Hematopoietic multipotent progenitor cell treated with erythropoietin and hydrocortisone succinate and interleukin-3 and kit ligand, for 15 days (in vitro differentiated cells): Measurements from ENCODE around the gene USP15.
"Not testable (repeated sequence)": the region's sequence is repeated elsewhere in the genome, so short reads cannot be mapped to it uniquely, and the experiment has no call there.

Experiments
- DNase-seq: peaks from one replicate; pipeline ENCODE4 v3.0.0-alpha.2; 2015; ENCODE audit warnings: low spot score

The USP15 gene

DNA sequence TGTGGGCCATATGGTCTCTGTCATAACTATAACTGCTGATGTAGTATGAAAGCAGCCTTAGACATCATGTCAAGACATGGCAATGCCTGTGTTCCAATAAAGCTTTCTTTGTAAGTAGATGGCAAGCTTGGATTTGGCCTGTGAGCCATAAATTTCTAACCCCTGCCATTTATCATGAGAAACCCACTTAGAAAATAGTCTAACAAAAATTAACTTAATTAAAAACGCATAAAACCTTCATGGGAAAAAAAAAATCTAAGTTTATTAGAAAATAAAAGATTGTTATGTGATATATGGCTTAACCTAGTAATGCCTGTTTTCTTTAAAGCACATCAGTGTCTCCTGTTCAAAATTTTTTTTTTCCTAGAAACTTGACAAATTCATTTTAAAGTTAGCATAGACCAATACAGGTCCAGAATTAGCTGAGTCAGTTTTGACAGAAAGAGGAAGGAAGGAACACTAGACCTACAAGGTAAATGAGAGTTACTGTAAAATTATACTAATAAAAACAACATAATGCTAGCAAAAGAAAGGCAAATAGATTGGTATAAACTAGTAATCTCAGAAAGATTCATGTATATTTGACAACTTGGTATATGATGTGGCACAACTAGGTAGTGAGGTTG is 68.2 kb downstream of the USP15 start:
- DNase-seq: no peak

GRCh38 chr12:62331306-62331705 is 71.1 kb downstream of the USP15 start:
- DNase-seq: no peak

GRCh38 chr12:62332598-62332997 is 72.4 kb downstream of the USP15 start:
- no peak for DNase-seq

DNA sequence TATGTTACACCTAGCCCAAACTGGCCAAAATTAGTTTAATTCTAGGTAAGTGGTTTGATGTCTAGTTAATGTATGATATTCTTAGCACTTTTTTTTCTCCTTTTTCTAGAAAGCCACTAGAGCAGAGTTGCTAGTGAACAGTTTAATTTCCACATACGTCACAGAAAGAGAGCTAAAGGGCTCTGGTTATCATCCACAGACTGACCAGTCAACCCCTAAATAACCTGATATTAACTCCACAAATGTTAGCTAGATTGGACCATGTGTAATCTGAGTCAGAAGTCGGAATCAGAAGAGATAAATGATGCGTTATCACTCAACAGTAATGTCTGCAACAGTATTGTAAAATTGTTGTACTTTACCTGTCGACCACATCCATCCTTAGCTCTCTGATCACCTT is 74.9 kb downstream of the USP15 start:
- no peak for DNase-seq

DNA sequence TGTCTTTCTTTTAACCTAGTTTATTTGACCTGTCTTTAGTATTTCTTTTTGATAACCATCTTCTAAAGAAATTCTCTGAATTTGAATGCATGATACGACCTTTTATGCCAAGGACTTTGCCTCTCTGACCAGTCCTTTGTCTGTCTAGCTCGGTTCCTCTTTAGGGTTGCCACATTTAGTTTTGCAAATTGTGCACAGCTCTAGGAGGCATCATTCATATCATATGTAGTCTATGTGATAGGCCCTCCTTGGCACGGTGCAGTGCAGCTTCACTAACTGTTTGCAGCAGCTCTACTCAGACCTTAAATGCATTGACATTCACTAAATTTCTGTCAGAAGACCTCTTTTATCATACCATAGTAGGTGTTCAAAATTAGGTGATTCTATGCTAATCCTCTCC is 75.6 kb downstream of the USP15 start:
- no peak for DNase-seq

DNA sequence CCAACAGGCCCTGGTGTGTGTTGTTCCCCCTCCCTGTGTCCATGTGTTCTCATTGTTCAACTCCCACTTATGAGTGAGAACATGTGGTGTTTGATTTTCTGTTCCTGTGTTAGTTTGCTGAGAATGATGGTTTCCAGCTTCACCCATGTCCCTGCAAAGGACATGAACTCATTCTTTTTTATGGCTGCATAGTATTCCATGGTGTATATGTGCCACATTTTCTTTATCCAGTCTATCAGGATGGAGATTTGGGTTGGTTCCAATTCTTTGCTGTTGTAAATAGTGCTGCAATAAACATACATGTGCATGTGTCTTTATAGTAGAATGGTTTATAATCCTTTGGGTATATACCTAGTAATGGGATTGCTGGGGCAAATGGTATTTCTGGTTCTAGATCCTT is 77.4 kb downstream of the USP15 start:
- DNase-seq: not testable (repeated sequence)

- DNase-seq: not testable (repeated sequence)
Measured at GRCh38 chr12:62342614-62343303, 82.6 kb downstream of the USP15 start.

DNA sequence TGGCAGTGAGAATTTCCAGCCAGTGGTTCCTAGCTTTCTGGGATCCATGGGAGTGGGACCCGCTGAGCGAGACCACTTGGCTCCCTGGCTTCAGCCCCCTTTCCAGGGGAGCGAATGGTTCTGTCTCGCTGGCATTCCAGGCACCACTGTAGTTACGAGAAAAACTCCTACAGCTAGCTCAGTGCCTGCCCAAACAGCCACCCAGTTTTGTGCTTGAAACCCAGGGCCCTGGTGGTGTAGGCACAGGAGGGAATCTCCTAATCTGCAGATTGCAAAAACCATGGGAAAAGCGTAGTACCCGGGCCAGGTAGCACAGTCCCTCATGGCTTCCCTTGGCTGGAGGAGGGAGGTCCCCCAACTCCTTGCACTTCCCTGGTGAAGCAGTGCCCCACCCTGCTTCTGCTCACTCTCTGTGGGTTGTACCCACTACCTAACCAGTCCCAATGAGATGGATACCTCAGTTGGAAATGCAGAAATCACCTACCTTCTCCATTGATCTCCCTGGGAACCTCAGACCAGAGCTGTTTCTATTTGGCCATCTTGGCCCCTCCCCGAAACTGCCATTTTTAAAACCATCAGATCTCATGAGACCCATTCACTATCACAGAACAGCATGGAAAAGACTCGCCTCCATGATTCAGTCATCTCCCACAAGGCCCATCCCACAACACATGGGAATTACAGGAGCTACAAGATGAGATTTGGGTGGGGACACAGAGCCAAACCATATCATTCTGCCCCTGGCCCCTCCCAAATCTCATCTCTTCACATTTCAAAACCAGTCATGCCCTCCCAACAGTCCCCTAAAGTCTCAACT is 83.3 kb downstream of the USP15 start:
- not testable (repeated sequence) for DNase-seq

DNA sequence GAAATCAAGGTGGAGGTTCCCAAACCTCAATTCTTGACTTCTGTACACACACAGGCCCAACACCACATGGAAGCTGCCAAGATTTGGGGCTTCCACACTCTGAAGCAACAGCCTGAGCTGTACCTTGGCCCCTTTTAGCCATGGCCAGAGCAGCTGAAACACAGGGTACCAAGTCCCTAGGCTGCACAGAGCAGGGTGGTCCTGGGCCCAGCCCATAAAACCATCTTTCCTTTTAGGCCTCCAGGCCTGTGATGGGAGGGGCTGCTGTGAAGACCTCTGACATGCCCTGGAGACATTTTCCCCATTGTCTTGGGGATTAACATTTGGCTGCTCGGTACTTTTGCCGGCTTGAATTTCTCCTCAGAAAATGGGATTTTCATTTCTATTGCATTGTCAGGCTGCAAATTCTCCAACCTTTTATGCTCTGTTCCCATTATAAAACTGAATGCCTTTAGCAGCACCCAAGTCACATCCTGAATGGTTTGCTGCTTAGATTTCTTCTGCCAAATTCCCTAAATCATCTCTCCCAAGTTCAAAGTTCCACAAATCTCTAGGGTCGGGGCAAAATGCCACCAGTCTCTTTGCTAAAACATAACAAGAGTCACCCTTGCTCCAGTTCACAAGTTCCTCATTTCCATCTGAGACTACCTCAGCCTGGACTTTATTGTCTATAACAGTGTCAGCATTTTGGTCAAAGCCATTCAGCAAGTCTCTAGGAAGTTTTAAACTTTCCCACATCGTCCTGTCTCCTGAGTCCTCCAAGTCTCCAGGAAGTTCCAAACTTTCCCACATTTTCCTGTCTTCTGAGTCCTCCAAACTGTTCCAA is 84.7 kb downstream of the USP15 start:
- DNase-seq: not testable (repeated sequence)

- no peak for DNase-seq
Measured at GRCh38 chr12:62345667-62346066, 85.5 kb downstream of the USP15 start.

GRCh38 chr12:62346817-62347216 is 86.6 kb downstream of the USP15 start:
- no peak for DNase-seq

DNA sequence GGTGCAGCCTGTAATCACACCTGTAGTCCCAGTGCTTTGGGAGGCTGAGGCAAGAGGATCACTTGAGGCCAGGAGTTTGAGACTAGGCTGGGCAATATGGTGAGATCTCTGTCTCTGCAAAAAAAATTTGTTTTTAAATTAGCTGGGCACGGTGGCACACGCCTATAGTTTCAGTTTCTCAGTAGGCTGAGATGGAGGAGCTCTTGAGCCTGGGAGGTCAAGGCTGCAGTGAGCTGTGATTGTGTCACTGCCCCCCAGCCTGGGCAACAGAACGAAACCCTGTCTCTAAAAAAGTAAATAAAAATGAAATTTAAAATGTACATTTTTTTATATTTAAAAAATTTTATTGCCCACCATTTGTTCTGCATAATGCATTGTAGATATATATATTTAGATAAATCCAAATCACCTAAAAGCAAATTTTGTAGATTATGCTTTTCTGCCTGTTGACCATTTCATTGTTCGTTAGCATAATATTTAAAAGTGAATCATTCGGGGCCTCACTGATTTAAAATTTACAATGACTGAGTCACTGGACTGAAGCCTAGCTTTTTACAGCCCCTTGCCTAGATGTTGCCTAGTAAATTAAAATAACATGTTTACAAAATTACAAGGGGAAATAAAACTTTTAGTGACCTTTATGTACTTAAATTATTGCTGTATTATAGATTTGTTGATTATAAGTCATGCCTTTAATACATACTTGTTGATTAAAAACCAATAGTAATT is 87.9 kb downstream of the USP15 start:
- no peak for DNase-seq

- DNase-seq: no peak
Measured at GRCh38 chr12:62350554-62350953, 90.3 kb downstream of the USP15 start.

GRCh38 chr12:62351326-62351725 is 91.1 kb downstream of the USP15 start:
- DNase-seq: no peak

DNA sequence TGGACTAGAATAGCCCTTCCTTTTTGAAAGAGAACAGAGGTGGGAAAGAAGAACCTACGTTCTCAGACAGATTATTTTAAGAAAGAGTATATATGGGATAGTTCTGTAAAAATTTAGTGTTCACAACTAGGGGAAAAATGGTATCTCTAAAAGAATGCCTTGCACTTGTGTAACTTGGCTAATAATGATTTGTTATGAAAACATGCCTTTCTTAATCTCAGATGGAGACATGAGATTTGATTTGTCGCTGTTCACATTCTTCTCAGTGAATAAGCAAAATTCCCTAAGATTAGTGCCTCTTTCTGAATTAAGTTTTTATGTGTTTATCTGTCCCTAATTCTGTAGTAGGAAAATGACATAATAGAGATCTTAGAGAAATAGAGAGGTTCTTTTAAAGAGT is 100.8 kb downstream of the USP15 start:
- DNase-seq: no peak

DNA sequence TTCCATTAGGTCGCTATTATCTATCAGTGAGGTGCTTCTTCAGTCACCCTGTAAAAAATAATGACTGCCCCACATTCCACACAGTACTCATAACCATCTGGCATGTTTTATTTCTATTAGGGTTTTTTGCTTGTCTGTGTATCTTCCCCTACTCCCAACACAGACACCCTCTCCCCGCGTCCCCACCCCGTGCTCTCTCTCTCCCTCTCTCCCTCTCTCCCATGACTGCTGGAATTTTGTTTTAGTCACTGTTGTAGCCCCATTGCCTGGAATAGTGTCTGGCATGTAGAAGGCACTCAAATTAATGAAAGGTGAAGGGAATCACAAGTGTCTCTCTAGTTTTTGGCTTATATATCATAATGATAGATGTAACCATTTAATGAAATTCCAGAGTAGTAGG is 103.3 kb downstream of the USP15 start:
- no peak for DNase-seq

GRCh38 chr12:62364697-62365096 is 104.5 kb downstream of the USP15 start:
- DNase-seq: not testable (repeated sequence)

DNA sequence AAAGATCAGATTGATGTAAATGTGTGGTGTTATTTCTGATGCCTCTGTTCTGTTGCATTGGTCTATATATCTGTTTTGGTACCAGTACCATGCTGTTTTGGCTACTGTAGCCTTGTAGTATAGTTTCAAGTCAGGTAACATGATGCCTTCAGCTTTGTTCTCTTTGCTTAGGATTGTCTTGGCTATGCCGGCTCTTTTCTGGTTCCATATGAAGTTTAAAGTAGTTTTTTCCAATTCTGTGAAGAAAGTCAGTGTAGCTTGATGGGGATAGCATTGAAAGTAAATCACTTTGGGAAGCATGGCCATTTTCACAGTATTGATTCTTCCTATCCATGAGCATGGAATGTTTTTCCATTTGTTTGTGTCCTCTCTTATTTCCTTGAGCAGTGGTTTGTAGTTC is 105.6 kb downstream of the USP15 start:
- not testable (repeated sequence) for DNase-seq

- DNase-seq: not testable (repeated sequence)
Measured at GRCh38 chr12:62368430-62369223, 108.4 kb downstream of the USP15 start.

DNA sequence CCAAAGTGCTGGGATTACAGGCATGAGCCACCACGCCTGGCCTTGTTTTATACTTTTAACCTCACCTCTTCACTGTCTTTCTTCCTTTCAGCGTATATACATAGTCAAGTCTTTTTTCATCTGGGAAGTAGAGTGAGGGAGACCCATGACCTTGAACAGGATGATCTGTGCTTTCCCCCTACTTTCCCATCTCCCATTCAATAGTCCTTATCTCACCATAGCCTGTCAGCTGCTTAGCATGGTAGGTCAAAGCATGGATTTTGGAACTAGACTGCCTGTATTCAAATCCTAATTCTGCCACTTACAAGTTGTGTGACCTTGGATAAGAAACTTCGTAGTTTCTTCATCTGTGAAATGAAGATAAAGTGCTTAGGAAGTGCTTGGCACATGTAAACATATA is 110.0 kb downstream of the USP15 start:
- DNase-seq: peak; percentile 32

DNA sequence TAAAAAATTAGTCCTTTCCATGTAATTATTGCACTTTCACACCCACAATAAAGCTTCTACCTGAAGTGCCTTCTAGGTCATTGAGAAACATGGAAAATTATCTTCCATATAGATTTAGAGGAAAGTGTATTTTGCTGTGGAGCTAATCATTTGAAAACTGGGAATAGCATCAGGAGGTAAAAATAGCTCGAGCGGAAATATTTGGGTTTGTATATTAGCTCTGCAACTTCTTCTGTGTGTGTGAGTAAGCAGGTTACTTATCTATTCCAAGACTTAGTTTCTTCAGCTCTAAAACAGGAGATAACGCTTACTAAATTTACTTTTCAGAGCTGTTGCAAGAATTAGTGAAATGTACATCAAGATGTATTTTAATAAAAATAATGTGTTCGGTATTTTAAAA is 111.5 kb downstream of the USP15 start:
- DNase-seq: peak; percentile 19
